Body of pancreas (tissue), 4 donors: ENCODE data around the gene BCL11B.

Experiments
- POLR2A ChIP-seq, 3 donors: fragments of 450-650 bp; IDR thresholded peaks; one replicate each; pipeline ENCODE4 v1.6.1; 2016; ENCODE audit warnings: antibody characterized with exemption in 3 of 3, mild to moderate bottlenecking in 2 of 3
- TF ChIP-seq, protein P1 (sequence below), 7 experiments: fragments of 450-650 bp in 4 of 7; fragments of 200-600 bp in 3 of 7; sonication (generic) in 3 of 7; IDR thresholded peaks; one replicate each; pipeline ENCODE4 v1.5.1; 2016 to 2019; ENCODE audit warnings: antibody characterized with exemption in 7 of 7

DNA sequence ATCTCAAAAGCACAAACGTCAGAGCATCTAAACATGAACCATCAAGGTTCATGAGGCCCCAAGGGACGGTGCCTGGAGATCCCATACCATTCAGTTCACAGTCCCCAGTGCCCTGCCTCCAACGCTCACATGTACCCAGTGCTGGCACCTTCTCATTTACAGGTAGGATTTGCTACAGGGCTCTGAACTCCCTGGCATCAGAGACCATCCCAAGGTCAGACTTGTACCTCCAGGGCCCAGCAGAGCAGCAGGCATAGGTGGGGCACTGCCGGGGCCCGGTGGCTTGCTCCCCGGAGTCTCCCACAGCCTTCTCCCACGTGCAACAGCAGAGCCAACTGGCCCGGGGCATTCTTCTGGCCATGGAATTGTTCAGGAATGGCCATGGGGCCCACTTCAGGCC lies 114.8 kb downstream of the BCL11B start:
- TF ChIP-seq, protein P1, sequence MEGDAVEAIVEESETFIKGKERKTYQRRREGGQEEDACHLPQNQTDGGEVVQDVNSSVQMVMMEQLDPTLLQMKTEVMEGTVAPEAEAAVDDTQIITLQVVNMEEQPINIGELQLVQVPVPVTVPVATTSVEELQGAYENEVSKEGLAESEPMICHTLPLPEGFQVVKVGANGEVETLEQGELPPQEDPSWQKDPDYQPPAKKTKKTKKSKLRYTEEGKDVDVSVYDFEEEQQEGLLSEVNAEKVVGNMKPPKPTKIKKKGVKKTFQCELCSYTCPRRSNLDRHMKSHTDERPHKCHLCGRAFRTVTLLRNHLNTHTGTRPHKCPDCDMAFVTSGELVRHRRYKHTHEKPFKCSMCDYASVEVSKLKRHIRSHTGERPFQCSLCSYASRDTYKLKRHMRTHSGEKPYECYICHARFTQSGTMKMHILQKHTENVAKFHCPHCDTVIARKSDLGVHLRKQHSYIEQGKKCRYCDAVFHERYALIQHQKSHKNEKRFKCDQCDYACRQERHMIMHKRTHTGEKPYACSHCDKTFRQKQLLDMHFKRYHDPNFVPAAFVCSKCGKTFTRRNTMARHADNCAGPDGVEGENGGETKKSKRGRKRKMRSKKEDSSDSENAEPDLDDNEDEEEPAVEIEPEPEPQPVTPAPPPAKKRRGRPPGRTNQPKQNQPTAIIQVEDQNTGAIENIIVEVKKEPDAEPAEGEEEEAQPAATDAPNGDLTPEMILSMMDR (IDR thresholded peaks at IDR 0.05) = no peak
- TF ChIP-seq POLR2A (IDR thresholded peaks at IDR 0.05) = no peak
